ENCODE results near the gene CADM2.

CADM2 gene

GRCh38 chr3:85838921-85839320 lies 880.1 kb downstream of the CADM2 start:
- H3K36me3 ChIP-seq (ENCODE audit: control insufficient read depth, insufficient read depth, low read length), result no peaks in the 10 kb centered on the region
- no peak for TF ChIP-seq CTCF (IDR thresholded peaks at IDR 0.05; ENCODE audit: insufficient read depth, low read length, poor library complexity, severe bottlenecking)
- DNase-seq (ENCODE audit: extremely low read depth, insufficient read length), result no peak
- H3K27me3 ChIP-seq (replicated peaks; ENCODE audit: control insufficient read depth, insufficient read depth, low read length), result no peaks in the 10 kb centered on the region
- H3K4me3 ChIP-seq (replicated peaks; ENCODE audit: low read depth, low read length), result no peak overlapping the region

GRCh38 chr3:85842081-85842480 lies 883.3 kb downstream of the CADM2 start:
- no peak for DNase-seq (ENCODE audit: extremely low read depth, insufficient read length)
- H3K4me3 ChIP-seq (replicated peaks; ENCODE audit: low read depth, low read length), result no peak overlapping the region
- no peak for TF ChIP-seq CTCF (IDR thresholded peaks at IDR 0.05; ENCODE audit: insufficient read depth, low read length, poor library complexity, severe bottlenecking)
- no peaks in the 10 kb centered on the region for H3K27me3 ChIP-seq (replicated peaks; ENCODE audit: control insufficient read depth, insufficient read depth, low read length)
- H3K36me3 ChIP-seq (ENCODE audit: control insufficient read depth, insufficient read depth, low read length), result no peaks in the 10 kb centered on the region

- Histone ChIP-seq H3K4me3 (replicated peaks; ENCODE audit: low read depth, low read length) (no peak overlapping the region), H3K36me3 (ENCODE audit: control insufficient read depth, insufficient read depth, low read length) (no peaks in the 10 kb centered on the region), H3K27me3 (replicated peaks; ENCODE audit: control insufficient read depth, insufficient read depth, low read length) (no peaks in the 10 kb centered on the region)
- TF ChIP-seq CTCF (IDR thresholded peaks at IDR 0.05; ENCODE audit: insufficient read depth, low read length, poor library complexity, severe bottlenecking), result no peak
- no peak for DNase-seq (ENCODE audit: extremely low read depth, insufficient read length)
These were observed 888.2 kb downstream of the CADM2 start for GRCh38 chr3:85846940-85847339.

GRCh38 chr3:85851071-85851470 lies 892.3 kb downstream of the CADM2 start:
- Histone ChIP-seq H3K27me3 (replicated peaks; ENCODE audit: control insufficient read depth, insufficient read depth, low read length) (no peaks in the 10 kb centered on the region), H3K36me3 (ENCODE audit: control insufficient read depth, insufficient read depth, low read length) (no peaks in the 10 kb centered on the region), H3K4me3 (replicated peaks; ENCODE audit: low read depth, low read length) (no peak overlapping the region)
- no peak for TF ChIP-seq CTCF (IDR thresholded peaks at IDR 0.05; ENCODE audit: insufficient read depth, low read length, poor library complexity, severe bottlenecking)
- no peak for DNase-seq (ENCODE audit: extremely low read depth, insufficient read length)

GRCh38 chr3:85853805-85854204 lies 895.0 kb downstream of the CADM2 start:
- DNase-seq (ENCODE audit: extremely low read depth, insufficient read length), result no peak
- Histone ChIP-seq H3K4me3 (replicated peaks; ENCODE audit: low read depth, low read length) (no peak overlapping the region), H3K36me3 (ENCODE audit: control insufficient read depth, insufficient read depth, low read length) (no peaks in the 10 kb centered on the region), H3K27me3 (replicated peaks; ENCODE audit: control insufficient read depth, insufficient read depth, low read length) (no peaks in the 10 kb centered on the region)
- TF ChIP-seq CTCF (IDR thresholded peaks at IDR 0.05; ENCODE audit: insufficient read depth, low read length, poor library complexity, severe bottlenecking), result no peak

- H3K27me3 ChIP-seq (replicated peaks; ENCODE audit: control insufficient read depth, insufficient read depth, low read length), result no peaks in the 10 kb centered on the region
- no peak overlapping the region for H3K4me3 ChIP-seq (replicated peaks; ENCODE audit: low read depth, low read length)
- no peak for TF ChIP-seq CTCF (IDR thresholded peaks at IDR 0.05; ENCODE audit: insufficient read depth, low read length, poor library complexity, severe bottlenecking)
- DNase-seq (ENCODE audit: extremely low read depth, insufficient read length), result no peak
- H3K36me3 ChIP-seq (ENCODE audit: control insufficient read depth, insufficient read depth, low read length), result no peaks in the 10 kb centered on the region
These were observed 904.2 kb downstream of the CADM2 start for GRCh38 chr3:85862893-85863455.

All from GM06990 (cell line).